ELF-1 (cell line): Measurements from ENCODE around the gene IRS2.
"Not testable (repeated sequence)": the region's sequence is repeated elsewhere in the genome, so short reads cannot be mapped to it uniquely, and the experiment has no call there.

Experiments
- DNase-seq: peaks from one replicate; pipeline ENCODE4 v3.0.0-alpha.2; 2016; ENCODE audit warnings: low read depth, low spot score

IRS2 gene

DNA sequence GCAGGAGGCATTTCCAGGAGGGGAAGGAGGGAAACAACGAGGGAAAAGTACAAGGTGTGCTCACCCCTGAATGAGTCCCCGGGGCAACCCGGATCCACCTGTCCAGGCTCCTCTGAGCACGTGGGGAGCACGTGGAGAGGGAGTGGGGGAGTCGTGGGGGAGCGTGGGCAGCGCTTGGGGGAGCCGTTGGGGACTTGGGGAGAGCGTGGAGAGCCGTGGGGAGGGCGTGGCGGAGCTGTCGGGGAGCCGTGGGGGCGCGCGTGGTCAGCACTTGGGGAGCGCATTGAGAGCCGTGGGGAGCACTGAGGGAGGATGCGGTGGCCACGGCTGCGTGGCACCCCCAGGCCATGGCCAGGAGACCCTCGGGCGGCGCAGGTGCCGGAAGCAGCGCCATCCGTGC, 52.8 kb downstream of the IRS2 start:
- DNase-seq: no peak

- DNase-seq: not testable (repeated sequence)
These were observed 53.8 kb downstream of the IRS2 start for GRCh38 chr13:109732470-109733170.

GRCh38 chr13:109730812-109731335, 55.5 kb downstream of the IRS2 start:
- no peak for DNase-seq

DNA sequence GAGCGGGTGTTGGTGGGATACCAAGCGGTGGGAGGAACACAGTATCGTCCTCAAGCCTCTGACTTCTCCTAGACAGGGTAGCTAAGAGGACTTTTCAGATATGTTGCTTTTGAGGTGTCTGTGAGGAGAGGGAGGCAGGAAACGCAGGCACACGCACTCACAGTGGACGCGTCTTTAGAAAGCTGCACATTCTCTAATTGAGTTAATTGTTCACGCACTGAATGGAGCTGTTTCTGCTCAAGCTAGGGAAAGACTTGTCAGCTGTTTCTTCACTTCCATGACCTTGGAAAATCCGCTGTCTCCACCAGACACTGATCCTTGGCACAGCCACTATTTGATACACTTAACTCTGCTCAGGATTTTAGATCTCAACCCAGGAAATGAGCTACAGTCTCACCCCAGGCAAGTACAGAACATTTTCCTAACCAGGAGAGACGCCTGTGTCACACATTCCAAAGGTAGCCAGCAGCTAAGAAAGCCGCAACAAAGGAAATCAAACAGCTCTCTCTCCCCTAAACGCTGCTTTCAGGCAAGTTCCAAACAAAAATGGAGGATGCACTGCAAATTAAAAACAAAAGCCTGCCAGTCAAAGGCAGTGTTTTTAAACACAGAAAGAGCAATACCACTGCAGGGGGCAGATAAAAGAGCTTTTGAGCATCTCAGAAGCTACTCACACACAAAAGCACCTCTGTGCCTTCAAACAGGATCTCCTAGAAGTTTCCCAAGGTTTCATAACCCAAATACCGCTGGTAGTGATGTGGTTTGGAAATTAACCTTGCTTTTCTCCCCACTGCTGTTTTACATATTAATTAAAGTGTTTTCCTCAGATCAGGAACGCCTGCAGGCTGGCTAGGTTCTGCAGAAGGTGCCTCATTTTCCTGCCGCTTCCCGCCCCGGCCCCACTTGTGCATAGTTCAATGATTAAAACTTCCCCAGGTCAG, 57.3 kb downstream of the IRS2 start:
- peak; percentile 74 for DNase-seq

GRCh38 chr13:109728061-109728460, 58.3 kb downstream of the IRS2 start:
- DNase-seq: no peak

GRCh38 chr13:109727251-109727650, 59.1 kb downstream of the IRS2 start:
- no peak for DNase-seq

- DNase-seq: no peak
These were observed 60.3 kb downstream of the IRS2 start for GRCh38 chr13:109725995-109726637.

DNA sequence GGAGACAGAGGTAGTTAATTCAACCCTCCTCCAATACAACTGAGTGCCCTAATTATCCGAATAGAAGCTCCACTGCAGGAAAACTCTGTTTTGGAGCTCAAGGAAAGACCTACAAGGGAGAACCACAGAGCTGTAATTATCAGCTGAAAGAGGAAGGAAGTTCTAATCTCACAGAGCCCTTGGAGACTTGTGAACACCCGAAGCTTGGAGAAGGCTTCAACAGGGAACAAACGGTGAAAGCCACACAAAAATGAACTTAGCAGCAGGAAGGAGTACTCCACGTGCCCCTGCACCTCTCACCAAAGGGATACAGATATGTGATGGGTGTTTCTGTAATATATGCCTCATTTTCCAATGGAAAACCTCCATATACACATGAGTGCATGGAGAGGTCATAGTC, 61.1 kb downstream of the IRS2 start:
- DNase-seq: no peak

DNA sequence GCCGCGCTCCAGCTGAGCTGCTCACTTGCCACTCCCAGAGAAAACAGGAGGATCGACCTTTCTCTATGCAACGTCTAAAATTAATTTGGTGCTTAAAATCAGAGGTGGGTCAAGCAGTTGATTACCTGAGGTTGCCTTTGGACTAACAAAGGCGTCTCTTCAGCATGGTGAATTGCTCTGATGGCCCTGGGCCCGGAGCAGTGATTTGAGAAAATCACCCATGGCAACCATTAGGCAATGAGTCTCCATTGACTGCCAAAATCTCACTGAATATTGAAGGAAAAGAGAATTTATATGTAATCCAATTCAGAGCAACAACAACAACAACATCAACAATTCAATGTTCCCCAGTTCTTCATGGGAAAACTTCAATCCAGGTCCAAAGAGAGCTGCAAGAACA, 61.8 kb downstream of the IRS2 start:
- no peak for DNase-seq

- DNase-seq: no peak
These were observed 63.3 kb downstream of the IRS2 start for GRCh38 chr13:109723046-109723445.

DNA sequence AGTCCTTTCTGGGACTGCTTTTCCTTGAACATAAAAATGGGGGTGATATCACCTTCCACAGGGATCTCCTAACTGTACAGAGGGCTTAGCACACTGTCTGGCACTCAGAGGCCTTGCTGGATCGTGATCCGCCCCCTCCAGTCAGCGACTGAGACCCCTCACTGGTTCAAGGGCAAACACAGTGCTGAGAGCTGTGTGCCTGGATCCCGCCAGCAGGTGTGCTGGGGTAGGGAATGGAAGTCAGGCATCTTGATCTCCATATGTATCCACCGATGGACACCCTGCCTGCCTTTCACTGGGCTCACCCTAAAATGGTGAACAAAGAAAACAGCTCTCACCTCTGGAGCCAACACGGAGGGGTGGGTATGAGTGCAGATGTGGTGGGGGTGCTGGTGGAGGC, 64.3 kb downstream of the IRS2 start:
- DNase-seq: no peak

DNA sequence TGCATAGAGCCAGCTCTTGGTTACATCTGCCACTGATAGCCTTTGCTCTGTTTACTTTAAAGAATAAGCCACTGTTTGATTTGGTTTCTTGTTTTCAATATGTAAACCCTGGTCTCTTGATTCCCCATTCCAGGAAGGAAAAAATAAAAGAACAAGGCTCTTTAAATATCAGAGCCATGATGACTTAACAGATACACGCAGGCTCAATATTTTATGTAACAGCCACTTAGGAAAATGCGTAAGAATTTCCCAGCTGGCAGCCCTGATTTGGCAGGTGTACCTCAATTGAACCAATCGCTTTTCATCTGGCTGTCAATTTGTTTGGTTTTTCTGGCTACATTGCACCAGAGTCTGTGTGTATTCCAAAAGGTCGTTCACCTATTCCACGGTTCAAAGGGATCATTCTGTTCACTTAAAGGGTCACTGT, 65.6 kb downstream of the IRS2 start:
- no peak for DNase-seq

DNA sequence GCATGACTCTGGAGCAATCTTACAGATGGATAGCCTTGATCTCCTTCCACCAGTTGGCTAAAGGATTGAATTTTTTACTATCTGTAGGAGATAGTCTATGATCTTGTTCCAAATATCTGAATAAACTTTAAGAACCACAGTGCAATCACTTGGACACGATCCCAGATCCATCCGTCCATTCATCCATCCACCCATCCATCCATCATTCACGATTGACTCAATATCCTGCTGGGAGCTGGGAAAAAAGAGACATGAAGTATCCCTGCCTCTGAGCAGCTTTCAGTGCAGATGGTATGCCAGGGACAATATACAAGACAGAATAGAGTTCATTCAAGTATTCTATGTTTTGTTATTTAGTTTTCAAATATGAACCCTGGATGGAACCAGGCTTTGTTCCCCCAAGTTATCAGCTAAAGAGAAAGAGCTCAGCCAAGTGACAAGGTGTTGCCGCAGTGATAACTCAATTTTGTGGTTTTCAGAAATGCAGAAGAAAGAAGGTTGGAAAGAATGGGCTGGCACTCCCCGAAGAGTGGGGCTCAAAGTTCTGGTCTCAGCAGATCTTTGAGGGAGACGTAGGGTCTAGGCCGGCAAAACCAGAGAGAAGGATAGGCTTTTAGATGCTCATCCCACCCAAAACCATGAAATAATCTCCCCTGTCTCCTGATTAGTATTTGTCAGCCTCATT, 66.3 kb downstream of the IRS2 start:
- DNase-seq: no peak

- no peak for DNase-seq
These were observed 67.7 kb downstream of the IRS2 start for GRCh38 chr13:109718726-109719125.

- no peak for DNase-seq
These were observed 68.7 kb downstream of the IRS2 start for GRCh38 chr13:109717686-109718085.

DNA sequence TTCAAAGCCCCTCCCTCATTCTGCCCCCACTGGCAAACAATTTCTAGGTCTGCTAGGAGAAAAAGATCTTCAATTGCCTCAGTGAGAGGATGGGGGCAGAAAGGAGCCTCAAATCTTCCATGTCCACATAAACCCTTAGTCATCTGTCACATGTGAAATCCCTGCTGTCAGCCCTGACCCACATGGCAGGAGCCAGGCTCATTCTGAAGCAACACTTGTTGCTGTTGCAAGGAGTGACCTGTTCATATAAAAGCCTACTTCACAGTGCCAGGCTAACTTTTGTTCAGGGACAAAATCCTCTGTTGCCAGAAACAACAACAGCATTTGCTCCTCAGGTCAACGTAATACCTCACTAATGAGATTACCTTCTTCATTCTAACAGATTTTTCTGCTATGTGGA, 70.5 kb downstream of the IRS2 start:
- no peak for DNase-seq

- DNase-seq: no peak
These were observed 72.7 kb downstream of the IRS2 start for GRCh38 chr13:109713681-109714080.

GRCh38 chr13:109712124-109712722, 74.2 kb downstream of the IRS2 start:
- peak; percentile 69 for DNase-seq

GRCh38 chr13:109707742-109708617, 78.4 kb downstream of the IRS2 start:
- DNase-seq: no peak
